Trophoblast cell (in vitro differentiated cells and primary cell): ENCODE data around the gene EXOSC5.

Experiments used
- DNase-seq, 2 donors: peaks; one replicate each; pipeline ENCODE4 v3.0.0-alpha.2; 2016
- H2AFZ ChIP-seq: 2 replicates; pipeline ENCODE4 v1.6.1; 2013; ENCODE audit warnings: low read length, moderate library complexity, mild to moderate bottlenecking; ENCODE audit not compliant: insufficient read depth, poor library complexity
- H2AK5ac ChIP-seq: 2 replicates; pipeline ENCODE4 v1.6.1; 2013; ENCODE audit warnings: mild to moderate bottlenecking, low read length
- H2BK120ac ChIP-seq: 2 replicates; pipeline ENCODE4 v1.6.1; 2013; ENCODE audit warnings: low read length, mild to moderate bottlenecking, moderate library complexity; ENCODE audit not compliant: insufficient read depth, poor library complexity
- H2BK12ac ChIP-seq: 2 replicates; pipeline ENCODE4 v1.6.1; 2013; ENCODE audit warnings: mild to moderate bottlenecking, low read length, moderate library complexity
- H2BK5ac ChIP-seq: 2 replicates; pipeline ENCODE4 v1.6.1; 2013; ENCODE audit warnings: low read length, low read depth, moderate library complexity, mild to moderate bottlenecking; ENCODE audit not compliant: poor library complexity
- H3K14ac ChIP-seq: 2 replicates; pipeline ENCODE4 v1.6.1; 2013; ENCODE audit warnings: mild to moderate bottlenecking, low read length
- H3K18ac ChIP-seq: 2 replicates; pipeline ENCODE4 v1.6.1; 2013; ENCODE audit warnings: mild to moderate bottlenecking, low read length
- H3K23ac ChIP-seq: 2 replicates; pipeline ENCODE4 v1.6.1; 2013; ENCODE audit warnings: low read length
- H3K27ac ChIP-seq: 2 replicates; pipeline ENCODE4 v1.5.1; 2013; ENCODE audit warnings: low read depth, mild to moderate bottlenecking, inconsistent platforms, low read length, moderate library complexity
- H3K27me3 ChIP-seq: 2 replicates; pipeline ENCODE4 v1.6.1; 2013; ENCODE audit warnings: inconsistent platforms, mild to moderate bottlenecking, low read length, moderate library complexity; ENCODE audit not compliant: insufficient read depth
- H3K36me3 ChIP-seq, 2 experiments: 1 replicate in 1 of 2; 2 replicates in 1 of 2; pipeline ENCODE4 v1.6.1; 2013; ENCODE audit warnings: low read length in 2 of 2, mild to moderate bottlenecking in 2 of 2, moderate library complexity in 1 of 2; ENCODE audit not compliant: insufficient read depth in 2 of 2, control insufficient read depth in 1 of 2
- H3K4ac ChIP-seq: 2 replicates; pipeline ENCODE4 v1.6.1; 2013; ENCODE audit warnings: low read depth, mild to moderate bottlenecking, low read length, moderate library complexity
- H3K4me1 ChIP-seq, 2 experiments: 1 replicate in 1 of 2; 2 replicates in 1 of 2; pipeline ENCODE4 v1.6.1; 2013; ENCODE audit warnings: low read length in 2 of 2, mild to moderate bottlenecking in 2 of 2, moderate library complexity in 1 of 2; ENCODE audit not compliant: insufficient read depth in 2 of 2, control insufficient read depth in 1 of 2
- H3K4me2 ChIP-seq: 2 replicates; pipeline ENCODE4 v1.6.1; 2013; ENCODE audit warnings: inconsistent platforms, mild to moderate bottlenecking, low read length, moderate library complexity
- H3K4me3 ChIP-seq: 2 replicates; pipeline ENCODE4 v1.5.1; 2013; ENCODE audit warnings: mild to moderate bottlenecking, low read depth, low read length, inconsistent platforms
- H3K79me1 ChIP-seq: one replicate; pipeline ENCODE4 v1.6.1; 2013; ENCODE audit warnings: low read length
- H3K79me2 ChIP-seq: 2 replicates; pipeline ENCODE4 v1.6.1; 2013; ENCODE audit warnings: low read length, mild to moderate bottlenecking; ENCODE audit not compliant: control insufficient read depth, insufficient read depth, poor library complexity
- H3K9ac ChIP-seq: 2 replicates; pipeline ENCODE4 v1.6.1; 2013; ENCODE audit warnings: mild to moderate bottlenecking, low read length
- H3K9me3 ChIP-seq: 2 replicates; pipeline ENCODE4 v1.6.1; 2013; ENCODE audit warnings: low read depth, mild to moderate bottlenecking, control low read depth, inconsistent platforms, low read length; ENCODE audit not compliant: insufficient read depth
- H4K12ac ChIP-seq: 2 replicates; pipeline ENCODE4 v1.6.1; 2013; ENCODE audit warnings: low read depth, mild to moderate bottlenecking, low read length, moderate library complexity
- H4K8ac ChIP-seq: 2 replicates; pipeline ENCODE4 v1.6.1; 2013; ENCODE audit warnings: low read depth, mild to moderate bottlenecking, low read length, moderate library complexity
- H4K91ac ChIP-seq: one replicate; pipeline ENCODE4 v1.6.1; 2013; ENCODE audit warnings: low read depth, mild to moderate bottlenecking, low read length, moderate library complexity
- WGBS: extraction: QIAGEN DNeasy Blood & Tissue Kit; methylation state at CpG from one replicate; pipeline ENCODE4 v1.1.7; 2013; ENCODE audit warnings: missing lambda C conversion rate; ENCODE audit not compliant: insufficient read length, insufficient coverage; ENCODE audit errors: extremely low coverage; 5-methylcytosine and 5-hydroxymethylcytosine counted together

Gene EXOSC5

GRCh38 chr19:41356984-41357739 is 40.0 kb downstream of the EXOSC5 start:
- Histone ChIP-seq H3K27me3 (peaks cover 7% of the 10 kb centered on the region), H2AK5ac (no peak overlapping the region), H4K8ac (no peak overlapping the region), H3K27ac (no peak overlapping the region), H2AFZ (no peak overlapping the region), H4K12ac (no peak overlapping the region), H2BK5ac (no peak overlapping the region), H3K9ac (no peak overlapping the region), H2BK120ac (no peak overlapping the region), H3K18ac (no peak overlapping the region), H3K4me1 (peaks cover 0 to 2% of the 10 kb centered on the region in 2 experiments), H3K4me3 (no peak overlapping the region), H3K79me1 (peaks cover 17% of the 10 kb centered on the region), H3K79me2 (peaks cover 12% of the 10 kb centered on the region), H3K14ac (no peak overlapping the region), H3K9me3 (peaks cover 4% of the 10 kb centered on the region), H3K4ac (no peak overlapping the region), H3K36me3 (no peaks in the 10 kb centered on the region), H3K23ac (no peak overlapping the region), H4K91ac (no peak overlapping the region), H2BK12ac (no peak overlapping the region), H3K4me2 (no peak overlapping the region)
- no CpG with 5 or more reads among the region's 11 CpGs for WGBS
- no peak for DNase-seq

GRCh38 chr19:41355802-41356201 is 41.4 kb downstream of the EXOSC5 start:
- DNase-seq = no peak
- Histone ChIP-seq H3K27me3 (peaks cover 13% of the 10 kb centered on the region), H2BK120ac (no peak overlapping the region), H3K9ac (no peak overlapping the region), H4K8ac (no peak overlapping the region), H2AFZ (peak overlapping the region; percentile 2), H3K18ac (no peak overlapping the region), H3K79me2 (peaks cover 18% of the 10 kb centered on the region), H3K27ac (no peak overlapping the region), H3K14ac (no peak overlapping the region), H3K4me2 (no peak overlapping the region), H2BK12ac (no peak overlapping the region), H3K79me1 (peaks cover 26% of the 10 kb centered on the region), H3K9me3 (peaks cover 4% of the 10 kb centered on the region), H2BK5ac (no peak overlapping the region), H2AK5ac (no peak overlapping the region), H4K12ac (no peak overlapping the region), H3K36me3 (no peaks in the 10 kb centered on the region), H3K23ac (no peak overlapping the region), H3K4ac (no peak overlapping the region), H3K4me1 (peaks cover 0 to 8% of the 10 kb centered on the region in 2 experiments), H3K4me3 (no peak overlapping the region), H4K91ac (no peak overlapping the region)
- WGBS = no CpG with 5 or more reads among the region's 3 CpGs

- Histone ChIP-seq H2BK120ac (no peak overlapping the region), H4K8ac (no peak overlapping the region), H2AK5ac (no peak overlapping the region), H3K9me3 (peaks cover 6% of the 10 kb centered on the region), H2BK5ac (no peak overlapping the region), H2BK12ac (no peak overlapping the region), H4K91ac (no peak overlapping the region), H3K9ac (no peak overlapping the region), H3K27ac (no peak overlapping the region), H3K4me3 (no peak overlapping the region), H4K12ac (no peak overlapping the region), H3K23ac (no peak overlapping the region), H3K79me2 (peaks cover 18% of the 10 kb centered on the region), H2AFZ (no peak overlapping the region), H3K4me2 (no peak overlapping the region), H3K14ac (no peak overlapping the region), H3K4me1 (peaks cover 0 to 8% of the 10 kb centered on the region in 2 experiments), H3K27me3 (peaks cover 13% of the 10 kb centered on the region), H3K18ac (no peak overlapping the region), H3K4ac (no peak overlapping the region), H3K79me1 (peaks cover 26% of the 10 kb centered on the region), H3K36me3 (no peaks in the 10 kb centered on the region)
- DNase-seq = no peak
- no CpG with 5 or more reads among the region's 1 CpG for WGBS
These were observed 42.1 kb downstream of the EXOSC5 start for GRCh38 chr19:41355035-41355434.

GRCh38 chr19:41354343-41354953 is 42.7 kb downstream of the EXOSC5 start:
- Histone ChIP-seq H3K79me2 (peaks cover 18% of the 10 kb centered on the region), H3K9me3 (peaks cover 6% of the 10 kb centered on the region), H3K23ac (no peak overlapping the region), H2BK5ac (no peak overlapping the region), H3K4me2 (peak overlapping the region; percentile 75), H2BK12ac (peak overlapping the region; percentile 51), H2AFZ (no peak overlapping the region), H4K8ac (peak overlapping the region; percentile 29), H3K4me1 (peaks cover 0 to 8% of the 10 kb centered on the region in 2 experiments), H3K4me3 (no peak overlapping the region), H3K27ac (no peak overlapping the region), H3K27me3 (peaks cover 13% of the 10 kb centered on the region), H2BK120ac (no peak overlapping the region), H3K36me3 (no peaks in the 10 kb centered on the region), H3K18ac (peak overlapping the region; percentile 57), H3K79me1 (peaks cover 26% of the 10 kb centered on the region), H3K9ac (peak overlapping the region; percentile 3), H3K14ac (peak overlapping the region; percentile 55), H4K91ac (peak overlapping the region; percentile 52), H2AK5ac (peak overlapping the region; percentile 11), H4K12ac (peak overlapping the region; percentile 8), H3K4ac (no peak overlapping the region)
- no peak for DNase-seq
- no CpG with 5 or more reads among the region's 23 CpGs for WGBS
